Esophagus muscularis mucosa (tissue), 3 donors: Measurements from ENCODE around the gene LRP6.

Experiments
- POLR2AphosphoS5 ChIP-seq, 2 donors: sonication (generic); formaldehyde crosslinking; IDR thresholded peaks; one replicate each; pipeline ENCODE4 v1.6.1; 2017; ENCODE audit warnings: antibody characterized with exemption in 2 of 2
- TF ChIP-seq, protein P1 (sequence below), 3 experiments: fragments of 200-600 bp in 2 of 3; fragments of 450-650 bp in 1 of 3; sonication (generic) in 2 of 3; IDR thresholded peaks; one replicate each; pipeline ENCODE4 v1.5.1; 2017 to 2019; ENCODE audit warnings: antibody characterized with exemption in 3 of 3, mild to moderate bottlenecking in 2 of 3, moderate library complexity in 1 of 3

DNA sequence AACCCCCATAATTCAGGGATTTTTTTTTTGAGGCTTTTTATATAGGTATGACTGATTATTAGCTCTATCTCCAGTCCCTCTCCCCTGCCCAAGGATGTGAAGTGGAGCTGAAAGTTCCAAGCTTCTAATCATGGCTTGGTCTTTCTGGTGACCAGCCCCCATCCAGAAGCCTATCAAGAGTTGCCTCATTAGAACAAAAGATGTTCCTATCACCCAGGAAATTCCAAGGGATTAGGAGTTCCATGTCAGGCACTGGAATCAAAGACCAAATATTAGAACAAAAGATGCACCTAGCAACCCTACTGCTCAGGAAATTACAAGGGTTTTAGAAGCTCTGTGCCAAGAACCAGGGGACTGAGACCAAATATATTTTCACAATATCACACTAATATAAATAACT lies 29.9 kb downstream of the LRP6 start:
- TF ChIP-seq POLR2AphosphoS5 (IDR thresholded peaks at IDR 0.05) = no peak
- TF ChIP-seq, protein P1, sequence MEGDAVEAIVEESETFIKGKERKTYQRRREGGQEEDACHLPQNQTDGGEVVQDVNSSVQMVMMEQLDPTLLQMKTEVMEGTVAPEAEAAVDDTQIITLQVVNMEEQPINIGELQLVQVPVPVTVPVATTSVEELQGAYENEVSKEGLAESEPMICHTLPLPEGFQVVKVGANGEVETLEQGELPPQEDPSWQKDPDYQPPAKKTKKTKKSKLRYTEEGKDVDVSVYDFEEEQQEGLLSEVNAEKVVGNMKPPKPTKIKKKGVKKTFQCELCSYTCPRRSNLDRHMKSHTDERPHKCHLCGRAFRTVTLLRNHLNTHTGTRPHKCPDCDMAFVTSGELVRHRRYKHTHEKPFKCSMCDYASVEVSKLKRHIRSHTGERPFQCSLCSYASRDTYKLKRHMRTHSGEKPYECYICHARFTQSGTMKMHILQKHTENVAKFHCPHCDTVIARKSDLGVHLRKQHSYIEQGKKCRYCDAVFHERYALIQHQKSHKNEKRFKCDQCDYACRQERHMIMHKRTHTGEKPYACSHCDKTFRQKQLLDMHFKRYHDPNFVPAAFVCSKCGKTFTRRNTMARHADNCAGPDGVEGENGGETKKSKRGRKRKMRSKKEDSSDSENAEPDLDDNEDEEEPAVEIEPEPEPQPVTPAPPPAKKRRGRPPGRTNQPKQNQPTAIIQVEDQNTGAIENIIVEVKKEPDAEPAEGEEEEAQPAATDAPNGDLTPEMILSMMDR (IDR thresholded peaks at IDR 0.05) = no peak
